Measurements from ENCODE around the gene TRIO. TPM values are rescaled to one million over a fixed set of nuclear protein-coding genes. Genes with fewer than 3 reads are reported as not detected.
"Not testable (repeated sequence)": the region's sequence is repeated elsewhere in the genome, so short reads cannot be mapped to it uniquely, and the experiment has no call there.

Gene TRIO
- polyA plus RNA-seq (ENCODE audit: insufficient read length in 3 of 3) = 100 to 1,000 TPM in 1 of 3 donors, 10 to 100 TPM in 2; 83.4 to 102 (median 96.1) TPM

GRCh38 chr5:14142827-14143545 lies at the start of gene TRIO:
Gene TRIO, plus strand, starts transcription at chr5:14143342. Its CDS starts 384 bp downstream, at chr5:14143726.
- peak; percentile 85 to 91 (median 89) for DNase-seq (ENCODE audit: low read depth in 3 of 3, low spot score in 2 of 3)

GRCh38 chr5:14097380-14097779 lies 45.8 kb upstream of the TRIO start:
- DNase-seq (ENCODE audit: low read depth in 3 of 3, low spot score in 2 of 3) = not testable (repeated sequence)

DNA sequence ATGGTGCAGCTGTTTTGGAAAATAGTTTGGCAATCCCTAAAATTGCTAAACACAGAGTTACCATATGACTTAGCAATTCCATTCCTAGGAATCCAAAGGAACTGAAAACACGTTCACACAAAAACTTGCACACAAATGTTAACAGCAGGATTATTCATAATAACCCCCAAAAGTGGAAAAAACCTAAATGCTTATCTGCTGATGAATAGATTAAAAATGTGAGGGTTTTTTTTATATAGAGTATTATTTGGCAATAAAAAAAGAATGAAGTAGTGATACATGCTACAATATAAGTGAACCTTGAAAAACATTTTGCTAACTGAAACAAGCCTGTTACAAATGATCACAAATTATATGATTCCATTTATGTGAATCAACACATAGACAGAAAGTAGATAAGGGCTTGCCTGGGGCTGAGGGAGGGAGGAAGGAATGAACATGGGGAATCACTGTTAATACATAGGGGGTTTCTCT lies 45.1 kb upstream of the TRIO start:
- no peak for DNase-seq (ENCODE audit: low read depth in 3 of 3, low spot score in 2 of 3)

DNA sequence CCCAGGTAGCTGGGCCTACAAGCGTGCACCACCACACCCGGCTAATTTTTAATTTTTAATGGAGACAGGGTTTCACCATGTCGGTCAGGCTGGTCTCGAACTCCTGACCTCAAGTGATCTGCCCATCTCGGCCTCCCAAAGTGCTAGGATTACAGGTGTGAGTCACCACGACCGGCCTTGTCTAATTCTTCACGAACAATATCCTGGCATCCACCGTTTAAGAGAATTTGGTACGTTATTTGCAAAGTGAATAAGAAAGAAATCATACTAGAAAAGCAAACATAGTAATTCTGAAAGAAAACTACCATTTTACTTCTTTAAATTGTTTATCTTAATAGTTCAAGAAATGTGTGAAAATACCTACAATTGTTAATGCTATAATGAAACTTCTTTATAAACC lies 42.9 kb upstream of the TRIO start:
- DNase-seq (ENCODE audit: low read depth in 3 of 3, low spot score in 2 of 3) = no peak

GRCh38 chr5:14101922-14102321 lies 41.2 kb upstream of the TRIO start:
- no peak for DNase-seq (ENCODE audit: low read depth in 3 of 3, low spot score in 2 of 3)

GRCh38 chr5:14102666-14103065 lies 40.5 kb upstream of the TRIO start:
- no peak for DNase-seq (ENCODE audit: low read depth in 3 of 3, low spot score in 2 of 3)

DNA sequence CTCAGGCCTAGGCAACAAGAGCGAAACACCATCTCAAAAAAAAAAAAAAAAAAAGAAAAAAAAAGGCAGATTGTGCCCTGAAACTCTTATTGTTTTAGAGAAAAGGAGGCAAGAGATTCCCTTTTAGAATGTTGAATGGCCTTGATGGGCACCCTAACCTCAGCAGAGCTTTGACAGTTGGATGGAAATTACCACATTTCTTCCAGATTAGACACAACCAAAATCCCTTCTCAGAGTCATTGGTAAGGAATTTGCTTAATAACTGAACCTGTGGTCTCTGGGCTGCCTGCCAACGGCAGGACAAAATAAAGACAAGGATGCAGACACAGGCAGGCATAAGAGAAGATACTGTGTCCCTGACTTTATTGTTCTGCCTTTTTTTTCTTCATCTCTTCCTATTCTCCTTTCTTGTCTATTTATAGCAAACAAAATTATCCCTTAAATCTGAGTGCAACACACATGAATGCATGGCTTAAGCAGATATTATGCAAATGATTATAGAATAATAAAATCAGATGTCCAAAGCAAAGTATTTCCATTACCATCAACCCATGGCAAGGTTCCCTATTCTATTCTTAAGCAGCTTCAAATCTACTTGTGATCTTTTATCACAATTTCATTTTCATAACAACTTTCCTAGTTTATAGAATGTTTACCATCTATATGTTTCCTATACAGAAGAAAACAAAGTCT lies 37.3 kb upstream of the TRIO start:
- no peak for DNase-seq (ENCODE audit: low read depth in 3 of 3, low spot score in 2 of 3)

GRCh38 chr5:14107536-14107935 lies 35.6 kb upstream of the TRIO start:
- DNase-seq (ENCODE audit: low read depth in 3 of 3, low spot score in 2 of 3) = no peak

DNA sequence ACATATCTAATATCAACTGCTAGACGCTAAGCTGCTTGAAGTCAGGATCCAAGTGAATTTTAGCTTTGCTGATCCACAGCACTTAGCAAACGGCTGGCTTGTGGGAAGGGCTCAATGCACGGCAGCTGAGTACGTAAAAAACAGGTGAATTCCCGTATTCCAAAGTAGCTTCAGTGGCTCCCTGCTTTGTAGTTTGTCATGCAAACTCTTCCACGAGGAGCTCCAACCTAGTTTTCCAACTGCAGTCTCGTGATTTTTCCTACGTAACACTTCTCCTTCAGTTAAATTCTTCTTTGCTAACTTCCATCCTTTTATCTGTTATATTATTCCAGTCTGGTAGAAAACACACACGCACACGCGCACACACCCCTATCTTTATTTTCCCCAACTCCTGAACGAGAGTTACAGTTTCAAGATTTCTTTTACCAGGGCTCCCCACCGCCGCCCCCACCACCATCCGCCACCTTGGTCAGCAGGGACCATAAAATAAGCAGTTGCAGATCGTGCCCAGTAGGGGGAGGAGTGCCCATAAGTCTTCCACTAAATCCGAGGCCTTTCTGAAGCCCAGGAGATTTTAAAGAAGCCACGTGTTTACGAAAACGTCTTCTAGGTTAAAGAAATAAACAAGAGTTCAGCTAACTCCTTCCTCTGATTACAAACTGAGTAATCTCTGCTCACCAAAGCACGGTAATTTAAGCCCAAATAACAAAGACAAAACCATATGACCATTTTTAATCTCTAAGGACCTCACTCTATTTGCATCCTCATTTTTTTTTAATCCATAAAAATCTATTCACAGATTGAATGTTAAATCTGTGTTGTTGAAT lies 34.8 kb upstream of the TRIO start:
- peak; percentile 25 to 42 (median 30) for DNase-seq (ENCODE audit: low read depth in 3 of 3, low spot score in 2 of 3)

DNA sequence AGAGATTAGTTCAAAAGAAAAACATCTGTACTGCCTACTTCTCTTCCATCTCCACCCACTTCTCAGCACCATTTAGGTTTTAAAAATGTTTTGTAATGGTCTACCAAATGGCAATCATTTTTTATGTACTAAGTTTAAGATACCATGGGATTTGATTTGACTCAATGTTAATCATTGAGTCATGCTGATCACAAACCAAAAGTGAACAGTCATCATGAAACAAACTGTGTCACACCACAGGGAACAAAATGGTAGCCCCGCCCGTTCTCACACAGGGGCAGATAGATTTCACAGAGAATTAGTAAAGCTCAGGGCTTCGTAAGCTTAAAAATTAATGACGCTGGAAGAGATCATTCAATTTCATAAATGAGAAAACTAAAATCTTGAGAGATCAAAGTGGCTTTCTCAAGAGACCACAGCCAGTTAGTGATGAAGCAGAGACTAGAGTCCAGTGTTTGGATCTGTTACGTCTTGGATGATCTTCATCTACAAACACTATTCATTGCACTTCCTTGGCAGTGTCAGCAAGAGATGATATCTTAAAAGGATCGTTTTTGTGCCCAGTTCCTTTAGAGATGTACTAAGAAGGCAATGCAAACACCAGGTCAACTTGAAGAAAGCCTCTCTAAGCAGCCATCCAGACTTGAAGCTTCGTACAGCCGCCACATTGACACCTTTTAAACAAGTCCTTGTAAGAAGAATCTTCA lies 33.9 kb upstream of the TRIO start:
- DNase-seq (ENCODE audit: low read depth in 3 of 3, low spot score in 2 of 3) = no peak

DNA sequence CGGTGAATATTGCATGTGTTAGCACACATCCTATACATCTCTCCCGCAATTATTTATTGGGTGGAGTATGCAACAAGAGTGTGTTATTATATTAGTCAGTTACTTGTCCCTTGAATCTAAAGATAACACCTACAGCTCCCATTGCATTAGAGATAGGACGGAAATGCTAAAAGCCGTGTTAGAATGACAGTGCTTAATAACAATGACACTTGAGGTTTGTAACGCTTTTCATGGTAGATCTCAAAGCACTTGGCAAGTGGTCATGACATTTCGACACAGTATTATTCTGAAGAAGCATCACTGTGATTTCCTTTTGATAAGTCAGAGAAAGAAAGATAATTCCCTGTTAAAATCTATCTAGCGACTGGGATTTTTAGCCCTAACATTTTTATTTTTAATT lies 33.4 kb upstream of the TRIO start:
- DNase-seq (ENCODE audit: low read depth in 3 of 3, low spot score in 2 of 3) = no peak

- no peak for DNase-seq (ENCODE audit: low read depth in 3 of 3, low spot score in 2 of 3)
These were observed 32.9 kb upstream of the TRIO start for GRCh38 chr5:14110196-14110595.

- no peak for DNase-seq (ENCODE audit: low read depth in 3 of 3, low spot score in 2 of 3)
These were observed 32.5 kb upstream of the TRIO start for GRCh38 chr5:14110680-14111079.

GRCh38 chr5:14112998-14113652 lies 30.0 kb upstream of the TRIO start:
- no peak for DNase-seq (ENCODE audit: low read depth in 3 of 3, low spot score in 2 of 3)

- no peak for DNase-seq (ENCODE audit: low read depth in 3 of 3, low spot score in 2 of 3)
These were observed 28.4 kb upstream of the TRIO start for GRCh38 chr5:14114615-14115251.

DNA sequence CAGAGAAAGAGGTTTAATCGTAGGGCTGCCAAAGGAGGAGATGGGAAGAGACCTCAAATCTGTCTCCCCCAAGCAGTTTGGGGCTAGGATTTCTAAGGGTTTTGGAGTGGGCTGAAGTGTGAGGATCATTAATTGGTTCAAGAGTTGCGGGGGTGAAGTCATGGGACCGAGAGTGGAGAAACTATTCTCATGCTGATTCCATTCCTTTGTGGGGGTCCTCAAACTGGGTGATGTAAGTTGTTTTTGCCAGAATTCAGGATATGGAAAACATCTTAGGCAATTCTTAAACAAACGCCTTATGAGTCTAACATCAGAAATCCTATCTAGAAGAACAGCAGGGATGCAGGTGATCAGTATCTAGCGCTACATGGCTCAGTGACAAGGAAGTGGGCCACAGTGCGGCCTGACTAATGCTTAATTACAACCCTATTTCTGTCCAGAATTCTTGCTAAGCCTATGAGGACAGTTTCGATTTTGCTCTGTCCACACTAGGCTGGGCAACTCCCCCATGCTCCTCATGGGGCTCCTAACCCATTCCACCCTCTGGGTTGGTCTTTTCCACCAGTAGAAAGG lies 27.7 kb upstream of the TRIO start:
- no peak for DNase-seq (ENCODE audit: low read depth in 3 of 3, low spot score in 2 of 3)

GRCh38 chr5:14118551-14119320 lies 24.4 kb upstream of the TRIO start:
- DNase-seq (ENCODE audit: low read depth in 3 of 3, low spot score in 2 of 3) = no peak

- DNase-seq (ENCODE audit: low read depth in 3 of 3, low spot score in 2 of 3) = no peak
These were observed 23.0 kb upstream of the TRIO start for GRCh38 chr5:14120176-14120575.
